ENCODE data around the gene CD22.

DNA sequence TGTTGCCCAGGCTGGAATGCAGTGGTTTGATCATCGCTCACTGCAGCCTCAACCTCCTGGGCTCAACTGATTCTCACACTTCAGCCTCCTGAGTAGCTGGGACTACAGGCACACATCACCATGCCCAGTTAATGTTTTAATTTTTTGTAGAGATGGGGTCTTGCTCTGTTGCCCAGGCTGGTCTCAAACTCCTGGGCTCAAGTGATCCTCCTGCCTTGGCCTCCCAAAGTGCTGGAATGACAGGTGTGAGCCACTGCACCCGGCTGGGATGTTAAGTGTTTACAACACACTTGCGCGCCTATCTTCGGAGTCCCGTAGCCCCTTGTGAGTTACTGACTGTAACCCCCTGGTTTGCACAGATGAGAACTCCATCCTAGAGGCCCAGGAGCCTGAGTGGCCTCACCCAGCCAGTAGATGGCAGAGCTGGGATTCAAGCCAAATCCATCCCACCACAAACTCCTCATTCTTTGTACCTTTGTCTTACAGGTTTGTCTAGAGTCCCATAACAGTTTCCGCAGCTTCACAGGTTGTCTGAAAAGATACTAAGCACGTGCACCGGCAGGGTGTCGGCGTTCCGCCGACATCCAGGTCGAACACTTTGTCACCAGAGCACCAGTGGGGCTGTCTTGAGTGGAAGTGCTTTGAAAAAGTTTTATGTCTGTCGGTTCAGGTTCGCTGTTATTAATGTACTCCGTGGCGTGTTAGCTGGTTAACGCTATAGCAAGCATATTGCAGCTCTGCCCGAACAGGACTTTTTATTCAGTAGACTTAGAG lies 22.3 kb upstream of the CD22 start:
- TF ChIP-seq TAF1 (IDR thresholded peaks at IDR 0.05; ENCODE audit: borderline replicate concordance, low read depth, low read length) = no peak
- TF ChIP-seq POLR2A (IDR thresholded peaks at IDR 0.05; ENCODE audit: low read depth, low read length) = no peak
